EH (cell line): ENCODE results near the gene AGFG2.
"Not testable (repeated sequence)": the region's sequence is repeated elsewhere in the genome, so short reads cannot be mapped to it uniquely, and the experiment has no call there.

Source experiments
- DNase-seq: peaks from one replicate; pipeline ENCODE4 v3.0.0-alpha.2; 2015; ENCODE audit warnings: low read depth

The AGFG2 gene

GRCh38 chr7:100520138-100520537 lies 18.9 kb upstream of the AGFG2 start:
- DNase-seq = no peak

DNA sequence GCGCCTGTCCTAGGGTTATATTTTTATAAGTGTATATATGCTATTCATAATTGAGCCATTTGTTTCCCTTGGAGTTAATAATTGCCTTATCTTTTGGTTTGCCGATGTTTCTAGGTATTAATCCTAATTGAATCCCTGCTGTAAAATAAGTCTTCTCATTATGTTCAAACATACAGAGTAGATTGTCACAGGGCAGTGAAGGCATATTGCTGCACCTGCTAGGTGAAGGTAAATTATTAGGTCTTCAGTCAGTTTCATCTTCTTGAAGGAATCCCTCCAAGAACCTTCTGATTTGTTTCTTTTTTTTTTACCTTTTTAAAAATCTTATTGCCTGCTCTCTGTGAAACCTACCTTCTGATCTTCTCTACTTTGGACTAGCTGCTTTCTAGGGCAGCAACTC lies 17.9 kb upstream of the AGFG2 start:
- DNase-seq = no peak

GRCh38 chr7:100521909-100522593 lies 17.0 kb upstream of the AGFG2 start:
- not testable (repeated sequence) for DNase-seq

GRCh38 chr7:100523192-100523591 lies 15.8 kb upstream of the AGFG2 start:
- DNase-seq = not testable (repeated sequence)

- not testable (repeated sequence) for DNase-seq
These were observed 10.7 kb upstream of the AGFG2 start for GRCh38 chr7:100528108-100528866.

DNA sequence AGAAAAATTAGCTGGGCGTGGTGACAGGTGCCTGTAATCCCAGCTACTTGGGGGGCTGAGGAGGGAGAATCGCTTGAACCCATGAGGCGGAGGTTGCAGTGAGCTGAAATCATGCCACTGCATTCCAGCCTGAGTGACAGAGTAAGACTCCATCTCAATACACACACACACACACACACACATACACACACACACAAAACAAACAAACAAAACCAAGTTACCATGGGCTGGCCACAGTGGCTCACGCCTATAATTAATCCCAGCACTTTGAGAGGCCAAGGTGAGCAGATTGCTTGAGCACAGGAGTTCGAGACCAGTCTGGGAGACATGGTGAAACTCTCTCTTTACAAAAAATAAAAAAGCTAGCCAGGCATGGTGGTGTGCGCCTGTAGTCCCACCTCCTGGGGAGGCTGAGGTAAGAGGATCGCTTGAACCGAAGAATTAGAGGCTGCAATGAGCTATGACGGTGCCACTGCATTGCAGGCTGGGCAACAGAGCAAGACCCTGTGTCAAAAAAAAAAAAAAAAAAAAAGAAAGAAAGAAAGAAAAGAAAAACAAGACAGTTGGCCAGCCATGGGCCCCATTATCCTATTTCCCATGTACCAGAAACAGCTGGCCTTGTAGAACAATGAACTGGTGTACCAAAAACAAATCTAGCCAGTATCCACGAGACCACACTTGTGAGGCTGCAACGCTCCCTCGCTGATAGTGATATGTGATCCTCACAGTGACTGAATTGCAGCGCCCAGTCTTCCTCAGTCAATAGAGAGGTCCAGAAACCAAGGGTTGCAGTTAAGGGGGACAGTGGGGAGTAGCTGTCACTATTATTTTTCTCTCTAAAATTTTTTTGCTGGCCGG lies 6.6 kb upstream of the AGFG2 start:
- DNase-seq = no peak

- DNase-seq = not testable (repeated sequence)
These were observed 3.0 kb upstream of the AGFG2 start for GRCh38 chr7:100535982-100536381.

- not testable (repeated sequence) for DNase-seq
These were observed 2.3 kb upstream of the AGFG2 start for GRCh38 chr7:100536695-100537094.

DNA sequence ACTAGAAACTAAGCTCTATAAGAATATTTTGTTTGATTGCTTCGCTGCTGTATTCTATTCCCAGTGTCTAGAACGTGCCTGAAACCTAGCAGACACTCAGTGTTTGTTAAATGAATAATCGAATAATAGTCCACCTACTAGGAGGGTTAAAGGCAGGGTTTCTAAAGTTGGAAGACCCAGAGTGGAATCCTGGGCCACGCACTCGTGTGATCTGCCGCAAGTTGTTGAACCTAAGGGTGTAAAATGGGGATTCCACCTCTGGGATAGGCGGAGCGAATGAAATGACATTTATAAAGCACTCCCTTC lies 702 bp upstream of the AGFG2 start:
- no peak for DNase-seq

- no peak for DNase-seq
These were observed 518 bp downstream of the AGFG2 start for GRCh38 chr7:100539436-100540006.

GRCh38 chr7:100540073-100540723 lies 1.2 kb downstream of the AGFG2 start:
- no peak for DNase-seq

- DNase-seq = not testable (repeated sequence)
These were observed 2.3 kb downstream of the AGFG2 start for GRCh38 chr7:100541309-100541708.

- no peak for DNase-seq
These were observed 4.6 kb downstream of the AGFG2 start for GRCh38 chr7:100543586-100543985.

DNA sequence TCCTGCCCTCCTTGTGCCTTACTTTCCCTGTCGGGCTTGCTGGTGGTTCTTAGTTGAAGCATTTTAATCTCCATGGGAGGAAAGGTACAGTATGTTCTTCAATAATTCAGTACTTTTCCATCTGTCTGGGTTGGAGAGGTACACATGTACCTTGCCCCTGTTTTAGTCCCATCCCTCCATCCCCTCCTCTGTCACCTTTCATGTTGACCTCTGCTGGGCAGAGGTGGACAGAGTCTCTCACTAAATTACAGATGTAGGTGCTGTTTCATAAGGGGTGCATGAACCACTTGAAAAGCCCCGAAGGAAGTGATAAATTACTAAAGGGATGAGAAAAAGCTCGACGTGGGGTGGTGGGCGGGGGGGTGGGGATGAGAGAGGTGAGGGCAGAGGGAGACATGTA lies 5.4 kb downstream of the AGFG2 start:
- no peak for DNase-seq

DNA sequence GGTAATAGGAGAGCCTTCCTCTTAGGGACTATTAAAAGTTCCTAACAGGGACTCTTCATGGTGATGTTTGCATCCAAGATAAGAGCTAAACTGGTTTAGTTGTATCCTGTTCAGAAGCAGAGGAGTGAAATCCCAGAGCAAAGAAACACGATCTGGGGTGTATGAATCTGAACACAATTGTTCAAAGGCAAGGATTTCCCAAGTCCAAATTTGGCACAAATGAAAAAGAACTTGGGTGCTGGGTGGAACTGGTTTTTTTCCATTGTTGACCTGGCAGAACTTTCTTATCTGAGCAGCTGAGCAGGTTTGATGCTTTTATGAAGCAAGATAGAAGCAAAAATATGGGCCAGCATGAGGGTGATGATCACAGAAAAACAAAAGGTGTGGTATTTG lies 6.0 kb downstream of the AGFG2 start:
- no peak for DNase-seq

- DNase-seq = peak; percentile 88
These were observed 6.5 kb downstream of the AGFG2 start for GRCh38 chr7:100545360-100546128.

DNA sequence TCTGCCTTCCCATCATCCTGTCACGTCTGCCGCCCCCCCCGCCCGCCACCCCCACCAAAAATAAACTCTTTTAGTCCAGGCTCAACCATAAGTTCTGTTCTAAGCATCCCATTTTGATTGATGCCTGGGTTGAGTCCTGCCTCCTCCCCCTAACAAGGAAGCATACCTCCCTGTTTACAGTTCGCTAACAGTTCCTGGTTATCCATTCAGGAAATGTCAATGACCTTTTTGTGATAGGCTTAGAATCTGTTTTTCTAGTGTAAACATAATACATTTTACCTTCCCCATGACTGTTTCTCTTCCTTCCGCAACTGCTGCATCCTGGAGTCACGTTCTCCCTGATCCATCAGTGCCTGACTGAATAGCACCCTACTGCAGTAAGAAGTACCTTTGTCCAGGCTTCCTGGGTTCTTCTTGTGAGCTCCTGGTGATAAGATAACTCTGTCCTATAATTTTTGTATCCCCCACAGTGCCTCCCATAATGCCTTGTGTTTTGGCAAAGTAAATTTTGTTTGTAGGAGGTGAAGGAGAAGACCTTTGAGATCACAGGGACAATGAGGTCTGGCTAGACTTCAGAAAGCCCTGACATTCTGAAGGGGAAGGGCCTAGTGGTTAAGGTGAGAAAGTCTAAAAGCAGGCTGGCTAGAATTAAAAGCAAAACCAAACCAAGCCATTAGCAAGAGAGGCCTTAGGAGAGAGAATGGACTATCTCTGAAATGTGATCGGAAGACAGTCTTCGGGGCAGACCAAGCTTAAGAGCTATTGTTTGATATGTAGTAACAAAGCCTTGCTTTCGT lies 7.3 kb downstream of the AGFG2 start:
- DNase-seq = no peak

DNA sequence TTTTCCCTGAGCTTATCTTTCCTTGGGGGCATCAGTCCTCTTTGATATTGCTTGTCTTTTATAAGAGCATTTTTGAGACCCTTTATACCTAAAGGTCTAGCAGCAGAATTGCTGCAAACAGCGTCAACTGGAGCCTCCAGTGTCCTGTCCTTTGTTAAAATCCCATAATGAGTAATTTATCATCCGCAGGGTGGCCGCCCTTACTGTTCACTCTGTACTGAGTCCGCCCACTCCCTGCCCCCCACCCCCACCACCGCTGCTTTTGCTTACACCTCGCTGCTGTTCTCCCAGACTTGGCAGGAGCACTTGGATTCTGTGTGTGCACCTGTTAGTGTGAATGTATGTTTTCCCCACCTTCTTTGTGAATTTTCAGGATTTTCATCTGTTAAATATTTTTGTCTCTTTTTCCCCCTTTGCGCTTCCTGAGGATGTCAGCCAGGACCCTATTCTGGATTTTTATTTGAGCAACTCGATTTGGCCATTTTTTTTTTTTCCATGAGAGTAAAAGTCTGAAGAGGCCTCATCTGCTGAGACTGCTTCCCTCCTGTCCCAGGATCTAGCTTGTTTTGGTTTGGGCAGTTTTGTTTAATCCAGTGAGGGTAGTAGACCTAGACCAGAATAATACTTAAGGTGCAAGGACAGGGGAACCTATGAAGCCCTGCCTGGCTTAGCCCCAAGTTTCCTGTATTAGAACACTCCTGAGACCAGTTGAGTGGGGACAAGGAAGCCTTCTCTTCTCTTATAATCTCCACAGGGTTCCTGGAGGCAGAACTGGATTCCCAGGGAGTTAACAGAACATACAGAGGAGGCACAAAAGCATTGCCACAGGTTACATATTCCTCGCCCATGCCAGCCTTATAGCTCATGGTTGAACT lies 8.2 kb downstream of the AGFG2 start:
- no peak for DNase-seq

- DNase-seq = no peak
These were observed 8.9 kb downstream of the AGFG2 start for GRCh38 chr7:100547872-100548271.
